Left colon (tissue), 2 donors: Measurements from ENCODE around the gene ESR1. TPM values are rescaled to one million over a fixed set of nuclear protein-coding genes. Genes with fewer than 3 reads are reported as not detected.
"Not testable (repeated sequence)": the region's sequence is repeated elsewhere in the genome, so short reads cannot be mapped to it uniquely, and the experiment has no call there.

ENCODE experiments used
- ATAC-seq: fragments of 200-7000 bp; cut with Tn5 transposase; one replicate; pipeline ENCODE4 v1.9.1; 2020; ENCODE audit warnings: mild to moderate bottlenecking, moderate library complexity
- DNase-seq, 2 donors: peaks; one replicate each; pipeline ENCODE4 v3.0.0-alpha.2; 2020
- intact Hi-C, 2 donors: fragments of 100-400 bp; cut with DNase I in 1 of 2; cut with micrococcal nuclease in 1 of 2; formaldehyde crosslinking; loops; one replicate each; pipeline versions ENCODE4 v1.11.2 to v1.14.0; 2022; cut with DNase I, micrococcal nuclease
- total RNA-seq, 2 donors: library from RNA; stranded (reverse); fragmentation: NEBNext Ultra II Directional; extraction: Animal tissue kit (Norgen Biotek cat#: 25700); gene quantifications; one replicate each; pipeline ENCODE4 v1.2.1, GENCODE V29; 2021
- donor health status: DM: no; HTN: no; CAD: no.
- donor health status: DM: yes; HTN: yes; CAD: no.

The ESR1 gene
- total RNA-seq, 2 donors from 2014 or later = 0.18 to 0.70 TPM

DNA sequence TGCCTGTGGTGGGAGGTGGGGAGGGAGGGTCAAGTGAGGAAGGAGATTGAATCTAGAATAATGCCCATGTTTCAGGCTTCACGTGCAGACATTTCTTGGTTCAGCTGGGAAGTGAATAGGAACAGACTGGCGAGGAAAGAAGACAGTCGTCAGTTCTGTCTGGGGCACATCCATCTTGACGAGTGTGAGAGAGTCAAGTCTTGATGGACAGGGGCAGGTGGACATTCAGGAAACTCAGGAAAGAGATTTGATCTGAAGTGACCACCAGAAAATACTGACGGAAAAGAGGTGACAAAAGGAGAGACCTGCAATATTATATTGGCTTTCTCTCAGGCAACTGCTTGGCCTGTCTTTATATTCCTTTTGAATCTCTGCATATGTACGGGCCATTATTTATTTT, 68.6 kb downstream of the ESR1 start:
- intact Hi-C loops = no loop called here
- ATAC-seq (no peak), DNase-seq (no peak)

DNA sequence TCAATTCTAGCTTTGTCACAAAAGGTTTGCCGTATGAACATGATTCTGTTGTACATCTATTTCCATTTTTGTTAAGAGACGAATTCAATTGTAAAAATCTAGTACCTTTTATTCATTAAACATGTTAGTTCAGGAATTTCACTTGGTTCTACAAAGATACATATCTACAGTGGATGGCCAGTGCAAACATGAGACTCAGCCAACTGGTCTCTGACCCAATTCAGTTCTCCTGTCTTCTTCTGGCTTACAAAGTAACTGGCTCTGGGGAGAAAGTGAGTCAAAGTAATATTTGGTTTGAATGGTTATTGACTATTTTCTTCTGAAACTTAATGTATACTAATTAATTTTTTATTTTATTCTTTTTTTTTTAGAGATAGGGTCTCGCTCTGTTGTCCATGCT, 70.0 kb downstream of the ESR1 start:
- no peak for DNase-seq
- ATAC-seq = no peak
- intact Hi-C loops = no loop called here

DNA sequence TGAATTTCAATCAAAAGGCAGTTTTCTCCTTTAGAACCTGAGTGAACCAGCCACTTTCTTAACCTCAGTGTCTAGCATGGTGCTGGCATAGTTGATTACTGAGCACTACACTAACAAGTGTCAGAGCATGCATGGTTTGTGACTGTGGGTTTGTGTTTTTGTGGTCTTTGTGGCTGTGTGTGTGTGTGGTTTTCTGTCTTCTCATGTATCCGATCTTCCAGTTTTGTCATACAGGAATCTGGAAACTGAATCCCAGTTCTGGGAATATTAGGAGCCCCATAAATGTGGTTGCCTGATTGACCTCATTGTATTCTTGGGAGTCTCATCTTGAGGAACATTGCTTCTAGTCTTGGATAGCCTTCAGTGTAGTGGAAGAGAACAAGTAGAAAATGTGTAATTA, 73.7 kb downstream of the ESR1 start:
- no peak for DNase-seq
- intact Hi-C loops = no loop called here
- no peak for ATAC-seq

DNA sequence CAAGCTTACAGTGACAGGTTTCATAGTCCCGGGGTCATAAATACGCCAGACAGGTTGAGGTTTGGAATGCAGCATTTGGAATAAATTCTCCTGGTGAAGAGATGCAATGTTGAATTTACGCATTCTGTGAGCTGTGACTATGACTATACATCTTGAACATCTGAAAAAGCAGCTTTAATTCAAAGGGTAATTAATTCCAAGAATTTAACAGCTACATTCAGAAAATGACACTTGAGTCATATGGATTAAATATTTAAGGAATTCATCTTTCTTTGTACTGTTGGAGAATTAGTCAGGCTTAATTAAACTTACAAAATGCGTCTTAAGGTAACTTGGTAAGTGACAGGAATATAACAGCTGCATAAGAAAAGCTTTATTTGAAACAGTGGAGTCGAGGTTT, 74.7 kb downstream of the ESR1 start:
- no peak for DNase-seq
- intact Hi-C loops = no loop called here
- ATAC-seq = no peak

DNA sequence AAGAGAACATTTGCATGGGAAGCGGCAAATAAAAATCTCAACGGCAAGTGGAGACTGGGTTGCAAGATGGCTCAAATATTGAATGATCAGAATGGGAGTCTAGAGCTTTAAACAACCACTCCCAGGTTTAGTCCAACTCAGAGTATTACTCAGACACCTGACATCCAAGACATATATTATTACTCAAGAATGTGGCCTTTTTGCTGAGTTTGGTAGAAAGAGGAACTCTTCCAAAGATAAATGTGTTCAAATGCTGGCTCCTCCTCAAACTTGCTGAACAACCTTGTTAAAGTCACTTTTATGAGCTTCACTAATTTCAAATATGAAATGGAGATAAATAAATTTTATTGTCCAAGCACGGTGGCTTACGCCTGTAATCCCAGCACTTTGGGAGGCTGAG, 77.8 kb downstream of the ESR1 start:
- intact Hi-C loops = no loop called here
- ATAC-seq (no peak), DNase-seq (no peak)

DNA sequence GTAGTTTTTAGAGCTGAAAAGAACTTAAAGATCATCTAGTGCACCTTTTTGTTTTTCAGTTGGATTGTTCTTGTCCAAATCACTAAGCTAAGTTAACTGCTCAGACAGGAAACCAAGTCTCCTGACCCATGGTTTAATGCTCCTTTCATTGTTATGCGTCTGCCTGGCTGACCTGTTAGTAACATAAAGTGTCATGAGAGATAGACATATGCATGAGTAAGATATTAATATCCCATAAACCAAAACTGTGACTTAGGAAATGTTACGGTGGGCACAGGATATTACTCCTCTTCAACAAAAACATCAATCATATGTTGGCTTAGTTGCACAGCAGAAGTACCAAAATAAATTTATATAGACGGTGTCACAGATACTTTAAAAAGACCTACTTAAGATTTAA, 84.0 kb downstream of the ESR1 start:
- no peak for DNase-seq
- intact Hi-C loops = no loop called here
- ATAC-seq = no peak

DNA sequence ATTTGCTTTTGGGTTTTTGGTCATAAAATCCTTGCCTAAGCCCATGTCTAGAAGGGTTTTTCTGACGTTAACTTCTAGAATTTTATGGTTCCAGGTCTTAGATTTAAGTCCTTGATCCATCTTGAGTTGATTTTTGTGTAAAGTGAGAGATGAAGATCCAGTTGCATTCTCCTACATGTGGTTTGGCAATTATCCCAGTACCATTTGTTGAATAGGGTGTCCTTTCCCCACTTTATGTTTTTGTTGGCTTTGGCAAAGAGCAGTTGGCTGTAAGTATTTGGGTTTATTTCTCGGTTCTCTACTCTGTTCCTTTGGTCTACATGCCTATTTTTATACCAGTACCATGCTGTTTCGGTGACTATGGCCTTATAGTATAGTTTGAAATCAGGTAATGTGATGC, 86.9 kb downstream of the ESR1 start:
- DNase-seq, intact Hi-C loops, ATAC-seq: not testable (repeated sequence)

DNA sequence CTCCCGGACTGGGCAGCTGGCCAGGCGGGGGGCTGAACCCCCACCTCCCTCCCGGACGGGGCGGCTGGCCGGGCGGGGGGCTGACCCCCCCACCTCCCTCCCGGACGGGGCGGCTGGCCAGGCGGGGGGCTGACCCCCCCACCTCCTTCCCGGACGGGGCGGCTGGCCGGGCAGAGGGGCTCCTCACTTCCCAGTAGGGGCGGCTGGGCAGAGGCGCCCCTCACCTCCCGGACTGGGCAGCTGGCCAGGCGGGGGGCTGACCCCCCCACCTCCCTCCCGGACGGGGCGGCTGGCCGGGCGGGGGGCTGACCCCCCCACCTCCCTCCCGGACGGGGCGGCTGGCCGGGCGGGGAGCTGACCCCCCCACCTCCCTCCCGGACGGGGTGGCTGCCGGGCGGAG, 91.7 kb downstream of the ESR1 start:
- DNase-seq, intact Hi-C loops, ATAC-seq: not testable (repeated sequence)

DNA sequence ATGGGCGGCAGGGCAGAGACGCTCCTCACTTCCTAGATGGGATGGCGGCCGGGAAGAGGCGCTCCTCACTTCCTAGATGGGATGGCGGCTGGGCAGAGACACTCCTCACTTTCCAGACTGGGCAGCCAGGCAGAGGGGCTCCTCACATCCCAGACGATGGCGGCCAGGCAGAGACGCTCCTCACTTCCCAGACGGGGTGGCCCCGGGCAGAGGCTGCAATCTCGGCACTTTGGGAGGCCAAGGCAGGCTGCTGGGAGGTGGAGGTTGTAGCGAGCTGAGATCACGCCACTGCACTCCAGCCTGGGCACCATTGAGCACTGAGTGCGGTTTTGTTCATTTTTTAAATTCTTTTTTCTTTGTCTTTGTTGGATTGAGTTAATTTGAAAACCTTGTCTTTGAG, 92.3 kb downstream of the ESR1 start:
- intact Hi-C loops, ATAC-seq, DNase-seq: not testable (repeated sequence)

DNA sequence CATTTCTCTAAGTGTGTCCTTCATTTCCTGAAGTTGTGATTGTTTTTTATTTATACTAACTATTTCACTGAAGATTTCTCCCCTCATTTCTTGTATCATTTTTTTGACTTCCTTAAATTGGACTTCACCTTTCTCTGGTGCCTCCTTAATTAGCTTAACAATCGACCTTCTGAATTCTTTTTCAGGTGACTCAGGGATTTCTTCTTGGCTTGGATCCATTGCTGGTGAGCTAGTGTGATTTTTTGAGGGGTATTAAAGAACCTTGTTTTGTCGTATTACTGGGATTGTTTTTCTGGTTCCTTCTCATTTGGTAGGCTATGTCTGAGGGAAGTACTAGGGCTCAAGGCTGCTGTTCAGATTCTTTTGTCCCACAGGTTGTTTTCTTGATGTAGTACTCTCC, 92.8 kb downstream of the ESR1 start:
- ATAC-seq = no peak
- DNase-seq = no peak
- intact Hi-C loops = no loop called here

DNA sequence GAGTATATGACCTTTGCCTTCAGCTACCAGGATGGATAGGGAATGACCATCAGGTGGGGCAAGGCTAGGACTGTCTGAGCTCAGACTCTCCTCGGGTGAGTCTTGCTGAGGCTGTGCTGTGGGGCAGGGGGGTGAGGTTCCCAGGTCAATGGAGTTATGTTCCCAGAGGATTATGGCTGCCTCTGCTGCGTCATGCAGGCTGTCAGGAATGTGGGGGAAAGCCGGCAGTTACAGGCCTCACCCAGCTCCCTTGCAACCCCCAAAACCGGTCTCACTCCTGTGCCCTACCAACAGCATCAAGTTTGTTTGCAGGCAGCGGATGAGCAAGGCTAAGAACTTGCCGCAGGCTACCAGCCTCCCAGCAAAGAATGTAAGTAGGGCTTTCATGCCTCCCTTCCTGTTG, 93.5 kb downstream of the ESR1 start:
- ATAC-seq = no peak
- intact Hi-C loops = no loop called here

DNA sequence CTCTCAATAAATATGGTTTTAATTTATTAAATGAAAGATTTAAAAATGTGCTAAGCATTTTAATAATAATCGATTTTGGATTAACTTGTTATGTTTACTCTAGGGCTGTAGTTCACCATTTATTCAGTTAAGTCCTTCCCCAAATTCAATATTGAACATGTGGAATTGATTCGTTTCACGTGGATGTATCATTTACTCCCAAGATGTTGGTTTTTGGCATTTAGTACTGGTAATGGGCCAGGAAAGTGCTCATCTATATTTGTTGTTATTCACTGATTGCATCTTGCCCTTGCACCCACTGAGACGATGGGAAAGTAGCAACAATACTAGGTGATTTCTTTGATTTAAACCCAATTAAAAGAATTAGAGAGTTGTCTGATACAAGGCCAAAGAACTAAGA, 97.1 kb downstream of the ESR1 start:
- ATAC-seq = no peak
- intact Hi-C loops = no loop called here
- no peak for DNase-seq

More for the DNA sequence above, 93.5 kb downstream of the ESR1 start:
- no peak for DNase-seq

DNA sequence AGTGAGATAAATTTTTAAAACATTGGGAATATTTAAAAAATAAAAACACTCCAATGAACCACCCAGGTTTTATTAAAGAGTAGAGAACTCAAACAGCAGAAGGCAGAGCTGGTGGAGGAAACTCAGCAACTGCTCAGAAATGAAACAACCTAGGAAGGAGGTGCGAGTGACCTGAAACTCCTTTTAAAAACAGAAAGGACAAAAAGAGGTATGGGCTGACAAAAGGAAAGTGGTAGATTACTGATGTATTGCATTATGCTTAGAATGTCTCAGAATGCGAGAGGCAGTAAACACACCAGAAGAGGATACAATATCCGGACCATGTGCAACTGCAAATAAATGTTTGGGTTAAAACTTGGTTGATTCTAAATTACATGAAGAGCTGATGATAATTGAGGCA, 97.6 kb downstream of the ESR1 start:
- DNase-seq (no peak), ATAC-seq (no peak)
- intact Hi-C loops = no loop called here

DNA sequence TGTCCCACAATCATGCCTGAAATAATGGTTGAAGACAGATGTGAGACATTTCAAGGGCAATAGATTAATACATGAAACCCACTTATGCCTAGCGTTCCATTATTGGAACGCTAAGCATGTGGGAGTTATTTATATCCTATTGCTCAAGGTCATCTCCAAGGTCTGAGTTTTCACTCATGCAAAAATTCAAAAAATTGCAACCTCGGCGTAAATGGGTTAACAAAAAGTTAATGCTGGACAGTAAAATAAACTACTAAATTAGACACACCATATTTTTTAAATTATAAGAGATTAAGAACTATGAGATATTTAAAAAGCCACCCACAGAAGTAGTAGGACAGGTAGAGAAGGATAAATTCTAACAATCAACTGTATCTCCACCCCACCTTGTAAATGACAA, 98.4 kb downstream of the ESR1 start:
- intact Hi-C loops = no loop called here
- ATAC-seq = no peak

DNA sequence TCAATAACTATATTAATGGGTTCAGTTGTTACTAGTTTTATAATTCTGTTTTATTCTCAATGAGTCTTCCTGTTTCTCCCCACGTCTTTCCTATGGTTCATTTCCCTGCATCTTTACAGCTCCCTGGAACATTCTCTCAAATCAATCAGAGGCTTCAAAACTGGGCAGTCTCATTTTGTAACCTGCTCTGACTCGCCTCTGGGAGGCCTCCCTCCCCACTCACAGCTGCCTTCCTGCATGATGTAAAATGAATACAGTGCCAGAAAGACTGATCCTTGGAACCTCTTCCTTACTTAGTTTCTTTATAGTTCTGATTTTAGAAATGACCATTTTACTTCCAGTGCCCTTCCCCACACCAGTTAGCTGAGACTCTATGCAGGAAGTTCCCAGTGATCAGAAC, 103.9 kb downstream of the ESR1 start:
- ATAC-seq (no peak), DNase-seq (no peak)
- intact Hi-C loops = no loop called here

More for the DNA sequence above, 98.4 kb downstream of the ESR1 start:
- no peak for DNase-seq

DNA sequence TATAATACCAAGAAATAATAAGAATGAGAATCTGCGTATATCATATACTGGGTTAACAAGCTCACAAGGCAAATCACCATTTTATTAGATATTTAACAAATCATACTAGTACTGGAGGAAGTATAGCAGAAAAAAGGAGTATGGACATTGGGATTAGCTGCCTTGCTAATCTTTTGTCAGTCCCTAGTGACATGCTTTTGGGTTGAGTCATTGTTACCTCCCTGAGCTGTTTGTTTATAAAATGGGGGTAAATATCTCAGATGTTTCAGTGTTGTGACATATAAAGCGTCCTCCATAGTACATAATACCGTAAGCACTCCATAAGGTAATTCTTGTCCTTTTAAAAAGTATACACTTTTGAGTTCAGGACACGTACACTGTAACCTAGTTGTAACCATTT, 107.0 kb downstream of the ESR1 start:
- ATAC-seq (no peak), DNase-seq (no peak)
- intact Hi-C loops = no loop called here

DNA sequence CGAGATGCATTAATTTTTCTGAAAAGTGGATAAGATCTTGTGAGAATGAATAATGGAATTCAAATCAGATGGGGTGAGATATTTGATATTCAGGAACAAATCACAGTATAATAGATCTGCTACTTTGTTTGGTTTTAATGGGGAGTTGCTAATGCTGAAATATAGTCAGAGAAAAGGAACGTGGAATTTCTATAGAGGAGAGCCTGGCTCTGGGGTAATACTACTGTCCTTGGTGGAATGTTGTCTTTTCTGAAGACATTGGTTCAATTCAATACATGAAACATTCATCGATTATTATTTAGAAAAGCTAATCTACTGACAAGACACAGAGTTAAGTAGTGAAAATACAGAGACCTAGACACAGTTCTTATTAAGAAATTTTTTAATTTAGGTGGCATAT, 108.6 kb downstream of the ESR1 start:
- intact Hi-C loops = no loop called here
- DNase-seq (no peak), ATAC-seq (no peak)

DNA sequence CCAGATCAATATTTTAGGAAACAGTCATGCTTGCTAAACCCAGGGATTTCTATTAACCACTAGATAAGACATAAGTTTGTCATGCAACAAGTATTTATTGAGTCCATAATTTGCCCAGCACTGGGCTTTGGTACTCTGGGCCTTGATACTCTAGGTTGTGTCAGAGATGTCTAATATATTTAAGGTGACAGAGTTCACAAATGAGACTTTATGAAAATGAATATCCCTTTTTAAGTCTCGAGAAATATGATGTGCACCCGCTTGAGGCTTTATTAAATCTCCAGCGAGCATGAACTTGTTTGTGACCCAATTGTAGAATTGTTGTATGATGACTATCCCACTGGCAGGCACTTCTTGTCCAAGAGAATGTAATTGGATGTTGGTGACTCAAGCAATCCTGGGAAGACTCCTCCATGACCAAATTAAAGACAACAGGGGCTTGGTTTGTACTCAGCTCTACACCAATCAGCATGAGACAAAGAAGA, 109.2 kb downstream of the ESR1 start:
- intact Hi-C loops = no loop called here
- DNase-seq (no peak), ATAC-seq (no peak)

DNA sequence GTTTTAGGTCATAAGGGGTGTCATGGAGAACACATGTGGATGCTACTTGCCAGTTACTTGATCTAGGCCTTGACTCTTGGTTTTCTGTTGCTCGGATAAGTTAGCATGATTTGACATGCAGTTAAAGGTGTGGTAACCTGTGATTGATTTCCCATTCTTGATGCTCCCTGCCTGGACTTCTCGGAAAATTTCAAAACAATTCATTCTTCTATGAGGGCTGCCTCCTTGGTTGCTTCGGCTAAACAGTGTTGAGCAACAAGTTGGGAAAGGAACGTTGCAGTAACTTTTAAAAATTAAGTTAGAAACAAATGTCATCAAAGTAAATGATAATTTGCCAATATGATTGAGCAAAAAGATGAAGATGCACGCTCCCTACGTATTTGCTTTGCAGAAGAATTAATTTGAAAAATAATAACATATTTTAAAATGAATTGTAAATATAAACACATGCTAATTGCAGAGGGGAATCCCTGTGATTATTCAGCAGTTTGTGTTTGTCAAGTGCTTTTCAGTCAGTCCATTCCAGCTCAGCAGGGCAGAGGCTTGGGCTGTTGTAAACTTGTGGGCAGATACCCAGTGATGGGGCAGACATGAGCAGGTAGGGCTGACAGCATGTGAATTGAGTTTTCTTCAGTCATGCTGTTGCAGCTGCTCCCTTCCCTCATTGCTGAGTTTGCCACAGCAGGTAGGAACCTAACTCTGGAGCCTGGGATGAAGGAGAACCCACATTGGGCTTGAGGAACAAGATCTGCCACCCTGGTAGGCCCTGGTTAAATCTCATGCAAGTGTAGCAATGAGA, 110.2 kb downstream of the ESR1 start:
- ATAC-seq (no peak), DNase-seq (no peak)
- intact Hi-C loops = no loop called here

DNA sequence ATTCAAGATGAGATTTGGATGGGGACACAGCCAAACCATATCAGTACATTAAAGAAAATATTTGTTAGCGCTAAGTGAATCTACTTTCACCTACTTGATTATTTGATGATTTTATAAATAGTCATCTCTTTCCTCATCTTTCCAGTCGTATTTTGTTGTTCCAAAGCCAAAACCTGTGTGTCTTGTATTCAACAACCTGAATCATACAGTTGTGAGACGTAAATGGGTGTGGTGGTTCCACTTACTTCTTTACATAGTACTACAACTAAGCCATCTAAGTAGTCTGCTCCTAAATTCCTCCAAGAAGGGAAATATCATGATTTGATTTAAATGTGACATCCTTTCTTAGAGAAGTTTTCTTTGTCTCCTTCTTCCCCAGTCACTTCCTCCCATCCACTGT, 132.8 kb downstream of the ESR1 start:
- intact Hi-C loops = no loop called here
- no peak for DNase-seq
- ATAC-seq = no peak
